ENCODE data around the gene GART. TPM values are rescaled to one million over a fixed set of nuclear protein-coding genes. Genes with fewer than 3 reads are reported as not detected.

The GART gene
- total and polyA plus RNA-seq, 2 of the 4 experiments (the other 2 are of a cell fraction), result 29.9 to 73.8 TPM

- H3K36me3 ChIP-seq (ENCODE audit: control insufficient read depth, insufficient read depth, low read length), result 0 out of 2 replicates have a peak, but pooled peaks cover 2% of the 10 kb centered on the region
- BruUV-seq (replicated peaks), result no TSS peak
- no peak overlapping the region for H3K4me2 ChIP-seq (ENCODE audit: low read depth, low read length)
- TF ChIP-seq MAFK (IDR thresholded peaks at IDR 0.05; ENCODE audit: low read depth, low read length), result no peak
- no peak for TF ChIP-seq BHLHE40 (IDR thresholded peaks at IDR 0.05; ENCODE audit: low read depth, low read length)
- TF ChIP-seq ELK1 (IDR thresholded peaks at IDR 0.05; ENCODE audit: borderline replicate concordance, low read depth, low read length), result no peak
- no peak for TF ChIP-seq MXI1 (IDR thresholded peaks at IDR 0.05; ENCODE audit: borderline replicate concordance, low read depth, low read length)
- TF ChIP-seq, protein P1, sequence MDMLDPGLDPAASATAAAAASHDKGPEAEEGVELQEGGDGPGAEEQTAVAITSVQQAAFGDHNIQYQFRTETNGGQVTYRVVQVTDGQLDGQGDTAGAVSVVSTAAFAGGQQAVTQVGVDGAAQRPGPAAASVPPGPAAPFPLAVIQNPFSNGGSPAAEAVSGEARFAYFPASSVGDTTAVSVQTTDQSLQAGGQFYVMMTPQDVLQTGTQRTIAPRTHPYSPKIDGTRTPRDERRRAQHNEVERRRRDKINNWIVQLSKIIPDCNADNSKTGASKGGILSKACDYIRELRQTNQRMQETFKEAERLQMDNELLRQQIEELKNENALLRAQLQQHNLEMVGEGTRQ (IDR thresholded peaks at IDR 0.05; ENCODE audit: low read depth, low read length), result no peak
- no peak for TF ChIP-seq RAD21 (IDR thresholded peaks at IDR 0.05; ENCODE audit: low read length)
- no peak for TF ChIP-seq CEBPB (IDR thresholded peaks at IDR 0.05; ENCODE audit: low read depth, low read length)
- no peak for TF ChIP-seq CTCF (conservative IDR thresholded peaks at IDR 0.05; ENCODE audit: low read depth, low read length)
- H2AK5ac ChIP-seq (ENCODE audit: low read depth, low read length), result no peak overlapping the region
- no peak overlapping the region for H3K18ac ChIP-seq (ENCODE audit: low read depth, low read length)
- H2BK5ac ChIP-seq (ENCODE audit: low read depth, low read length, poor library complexity, severe bottlenecking), result no peak overlapping the region
- no peak overlapping the region for H3K9ac ChIP-seq (ENCODE audit: low read depth, low read length)
- H3K27me3 ChIP-seq (ENCODE audit: control insufficient read depth, insufficient read depth, low read length), result no peaks in the 10 kb centered on the region
- no peak overlapping the region for H3K4ac ChIP-seq (ENCODE audit: low read depth, low read length)
- no peak overlapping the region for H2BK20ac ChIP-seq (ENCODE audit: low read depth, low read length)
- H4K5ac ChIP-seq (ENCODE audit: low read depth, low read length), result no peak overlapping the region
- H2AFZ ChIP-seq (replicated peaks; ENCODE audit: low read length, poor library complexity), result no peak overlapping the region
- H2BK120ac ChIP-seq (ENCODE audit: low read depth, low read length), result no peak overlapping the region
- no peak overlapping the region for H4K8ac ChIP-seq (ENCODE audit: low read depth in 2 of 2, low read length in 2 of 2)
- H3K9me1 ChIP-seq (ENCODE audit: insufficient read depth, low read length), result no peaks in the 10 kb centered on the region; the same call in 1 of the 2 replicates
- ATAC-seq (ENCODE audit: low read depth) (no peak), DNase-seq (no peak)
- peaks cover 1% of the 10 kb centered on the region; the same call in 1 of the 2 replicates for H3K9me3 ChIP-seq (ENCODE audit: control insufficient read depth, insufficient read depth, low read length)
- H4K91ac ChIP-seq (ENCODE audit: insufficient read depth, low read depth, low read length), result no peak overlapping the region
- no peak overlapping the region for H2AK9ac ChIP-seq (replicated peaks; ENCODE audit: low read depth, low read length, poor library complexity)
- CTCF ChIA-PET, result no interaction called here
- intact Hi-C loops (cut with micrococcal nuclease), result no loop called here
- POLR2A ChIA-PET (ENCODE audit: unreplicated experiment), result no interaction called here
- no peak overlapping the region for H3K14ac ChIP-seq (replicated peaks; ENCODE audit: low read depth, low read length)
- H2BK15ac ChIP-seq (ENCODE audit: low read depth, low read length), result no peak overlapping the region
- in situ Hi-C loops (cut with MboI; ENCODE audit: low sequenced_read_pairs), result loop anchor here (25.0 kb wide), 1 partner anchor 486 kb away; no protein-coding TSS in a partner anchor
- no peak overlapping the region for H3K23ac ChIP-seq (ENCODE audit: low read depth, low read length)
- WGBS, 2 experiments (ENCODE audit: extremely low coverage in 2 of 2, insufficient read length in 1 of 2), result no CpG with 5 or more reads among the region's 3 CpGs
- H3K56ac ChIP-seq (ENCODE audit: extremely low read depth, insufficient read depth, low read length), result no peak overlapping the region
- no peak overlapping the region for H3K4me3 ChIP-seq (ENCODE audit: insufficient read depth, low read depth, low read length)
- 0 out of 2 replicates have a peak, but pooled peaks cover 5% of the 10 kb centered on the region for H4K20me1 ChIP-seq (ENCODE audit: insufficient read depth, low read length)
- dilution Hi-C loops (cut with HindIII; ENCODE audit: low sequenced_read_pairs, unreplicated experiment), result no loop called here
- H3K4me1 ChIP-seq (ENCODE audit: control insufficient read depth, insufficient read depth, low read length), result no peaks in the 10 kb centered on the region
- H3K79me1 ChIP-seq (ENCODE audit: low read depth in 1 of 2, low read length in 2 of 2), result peaks cover 8 to 46% of the 10 kb centered on the region in 2 experiments
- no peak overlapping the region for H3K27ac ChIP-seq (ENCODE audit: insufficient read depth, low read length)
Measured at GRCh38 chr21:33473344-33473743, 68.6 kb downstream of the GART start.

Data from IMR-90 (cell line).